Naive thymus-derived CD8-positive, alpha-beta T cell (primary cell): Measurements from ENCODE around the gene ASIC4. TPM values are rescaled to one million over a fixed set of nuclear protein-coding genes. Genes with fewer than 3 reads are reported as not detected.

ENCODE experiments used
- ATAC-seq, 2 donors: fragments of 150-1000 bp; cut with Tn5 transposase in 1 of 2; sonication (Bioruptor Pico), chemical (Tn5 transposase) in 1 of 2; 1 replicate in 1 of 2; 2 replicates in 1 of 2; pipeline ENCODE4 v1.10.0; 2021; ENCODE audit warnings: mild to moderate bottlenecking in 2 of 2, moderate library complexity in 2 of 2
- POLR2A ChIA-PET: fragments of 350-600 bp; sonication (Branson Sonifier 250); formaldehyde crosslinking; loops from one replicate; lab custom pipeline; 2021; ENCODE audit warnings: antibody characterized with exemption; lab: Charles Lee
- DNase-seq, 10 donors: peaks; one replicate each; pipeline versions ENCODE4 v3.0.0 to v3.0.0-alpha.2; 2020 to 2022
- H3K27ac Mint-ChIP-seq, 10 donors: one replicate each; pipeline ENCODE4 v1.8.0; 2020 to 2022; ENCODE audit warnings: mild to moderate bottlenecking in 10 of 10, mixed read lengths in 10 of 10, moderate library complexity in 4 of 10, inconsistent platforms in 1 of 10
- H3K27me3 Mint-ChIP-seq, 5 donors: one replicate each; pipeline ENCODE4 v1.8.0; 2021 to 2022; ENCODE audit warnings: mixed read lengths in 5 of 5
- H3K36me3 Mint-ChIP-seq, 3 donors: one replicate each; pipeline ENCODE4 v1.8.0; 2020 to 2022; ENCODE audit warnings: mixed read lengths in 3 of 3, mild to moderate bottlenecking in 2 of 3, inconsistent platforms in 1 of 3
- H3K4me1 Mint-ChIP-seq, 4 donors: one replicate each; pipeline ENCODE4 v1.8.0; 2021 to 2022; ENCODE audit warnings: mixed read lengths in 4 of 4
- H3K4me3 Mint-ChIP-seq, 10 donors: one replicate each; pipeline ENCODE4 v1.8.0; 2020 to 2022; ENCODE audit warnings: mild to moderate bottlenecking in 10 of 10, mixed read lengths in 10 of 10, moderate library complexity in 6 of 10, inconsistent platforms in 1 of 10
- H3K9me3 Mint-ChIP-seq, 9 donors: one replicate each; pipeline ENCODE4 v1.8.0; 2020 to 2022; ENCODE audit warnings: mixed read lengths in 9 of 9, mild to moderate bottlenecking in 3 of 9, inconsistent platforms in 1 of 9, moderate library complexity in 1 of 9
- polyA plus RNA-seq, 3 donors: library from polyadenylated mRNA; unstranded; fragments of 300-500 nt; fragmentation: Illumina TruSeq; gene quantifications; one replicate each; pipeline ENCODE4 v1.2.3, GENCODE V29; 2021
- total RNA-seq, 8 experiments: library from RNA in 2 of 8; stranded (reverse) in 2 of 8; gene quantifications; one replicate each; pipeline ENCODE4 v1.2.3 and lab custom pipeline; 2021 to 2026

Gene ASIC4
- total and polyA plus RNA-seq, 5 experiments from 2014 or later = 0.21 to 0.30 TPM; not detected in 3

GRCh38 chr2:219523031-219523671 is 8.9 kb downstream of the ASIC4 start:
- peaks cover 13 to 21% (median 17%) of the 10 kb centered on the region in 4 donors for H3K4me1 Mint-ChIP-seq
- peaks cover 52 to 97% (median 69%) of the 10 kb centered on the region in 5 donors for H3K27me3 Mint-ChIP-seq
- peaks cover 0 to 2% (median 0%) of the 10 kb centered on the region in 9 donors for H3K9me3 Mint-ChIP-seq
- POLR2A ChIA-PET = no interaction called here
- peak overlapping the region in 2 of 10 donors; percentile 37 to 58 for H3K27ac Mint-ChIP-seq
- peaks cover 0 to 5% (median 0%) of the 10 kb centered on the region in 3 donors for H3K36me3 Mint-ChIP-seq
- ATAC-seq (peak in 1 of 2 donors; percentile 63), DNase-seq (no peak)
- peak overlapping the region in 9 of 10 donors; percentile 24 to 66 (median 57) for H3K4me3 Mint-ChIP-seq

DNA sequence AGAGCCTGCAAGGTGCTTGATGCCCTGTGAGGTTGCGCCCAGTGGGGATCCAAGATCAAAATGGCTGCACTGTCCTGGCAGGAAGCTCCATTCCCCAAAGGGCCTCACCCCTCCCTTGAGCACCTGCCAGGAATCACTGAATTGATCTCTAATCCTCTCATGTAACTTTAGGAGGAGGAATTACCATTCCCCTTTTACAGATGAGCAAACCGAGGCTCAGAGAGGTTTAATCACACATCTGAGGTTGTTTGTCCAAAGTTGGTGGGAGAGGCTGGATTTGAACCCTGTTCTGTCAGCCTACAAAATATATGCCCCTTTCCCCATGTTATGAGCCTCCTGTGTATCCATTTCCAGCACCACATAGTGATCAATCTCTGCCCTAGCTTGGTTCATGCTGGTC is 10.5 kb downstream of the ASIC4 start:
- no peak overlapping the region for H3K27ac Mint-ChIP-seq
- ATAC-seq (no peak), DNase-seq (no peak)
- peaks cover 0 to 2% (median 0%) of the 10 kb centered on the region in 9 donors for H3K9me3 Mint-ChIP-seq
- peaks cover 53 to 97% (median 71%) of the 10 kb centered on the region in 5 donors for H3K27me3 Mint-ChIP-seq
- no peak overlapping the region for H3K4me3 Mint-ChIP-seq
- H3K36me3 Mint-ChIP-seq = peaks cover 0 to 5% (median 0%) of the 10 kb centered on the region in 3 donors
- H3K4me1 Mint-ChIP-seq = peaks cover 13 to 22% (median 17%) of the 10 kb centered on the region in 4 donors
- POLR2A ChIA-PET = interaction anchor here (0.6 kb wide), 1 partner anchor 78 kb away, joined by 3 read pairs; no protein-coding TSS in a partner anchor

- POLR2A ChIA-PET = no interaction called here
- Mint-ChIP-seq H3K4me3 (no peak overlapping the region), H3K4me1 (peaks cover 13 to 29% (median 20%) of the 10 kb centered on the region in 4 donors), H3K27ac (no peak overlapping the region), H3K27me3 (peaks cover 55 to 97% (median 73%) of the 10 kb centered on the region in 5 donors), H3K36me3 (peaks cover 0 to 5% (median 0%) of the 10 kb centered on the region in 3 donors), H3K9me3 (peaks cover 0 to 2% (median 0%) of the 10 kb centered on the region in 9 donors)
- ATAC-seq = no peak
- DNase-seq = no peak
Measured at GRCh38 chr2:219525533-219526232, 11.4 kb downstream of the ASIC4 start.

GRCh38 chr2:219526320-219527075 is 12.2 kb downstream of the ASIC4 start:
- Mint-ChIP-seq H3K27me3 (peaks cover 59 to 97% (median 76%) of the 10 kb centered on the region in 5 donors), H3K36me3 (peaks cover 0 to 5% (median 0%) of the 10 kb centered on the region in 3 donors), H3K9me3 (peaks cover 0 to 2% (median 0%) of the 10 kb centered on the region in 9 donors), H3K27ac (no peak overlapping the region), H3K4me1 (peaks cover 13 to 24% (median 16%) of the 10 kb centered on the region in 4 donors), H3K4me3 (no peak overlapping the region)
- DNase-seq (no peak), ATAC-seq (no peak)
- POLR2A ChIA-PET = no interaction called here

DNA sequence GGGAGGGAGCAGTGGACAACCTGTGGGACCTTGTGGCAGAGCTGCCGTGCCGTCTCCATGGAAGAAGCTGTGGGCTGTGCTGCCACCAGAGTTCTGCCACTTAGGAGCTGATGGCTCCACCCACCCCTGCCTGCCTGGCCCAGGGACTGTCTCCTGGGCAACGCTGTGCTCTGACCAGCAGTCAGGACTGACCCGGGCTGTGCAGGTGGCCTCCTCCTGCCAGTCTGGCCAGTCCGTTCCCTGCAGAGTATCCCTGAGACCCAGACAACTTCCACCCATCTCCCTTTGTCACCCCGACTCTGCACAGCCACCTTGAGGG is 12.8 kb downstream of the ASIC4 start:
- Mint-ChIP-seq H3K36me3 (peaks cover 0 to 3% (median 0%) of the 10 kb centered on the region in 3 donors), H3K9me3 (no peaks in the 10 kb centered on the region), H3K4me3 (no peak overlapping the region), H3K27ac (no peak overlapping the region), H3K4me1 (peaks cover 8 to 19% (median 11%) of the 10 kb centered on the region in 4 donors), H3K27me3 (peaks cover 54 to 95% (median 74%) of the 10 kb centered on the region in 5 donors)
- POLR2A ChIA-PET = no interaction called here
- ATAC-seq (no peak), DNase-seq (no peak)

DNA sequence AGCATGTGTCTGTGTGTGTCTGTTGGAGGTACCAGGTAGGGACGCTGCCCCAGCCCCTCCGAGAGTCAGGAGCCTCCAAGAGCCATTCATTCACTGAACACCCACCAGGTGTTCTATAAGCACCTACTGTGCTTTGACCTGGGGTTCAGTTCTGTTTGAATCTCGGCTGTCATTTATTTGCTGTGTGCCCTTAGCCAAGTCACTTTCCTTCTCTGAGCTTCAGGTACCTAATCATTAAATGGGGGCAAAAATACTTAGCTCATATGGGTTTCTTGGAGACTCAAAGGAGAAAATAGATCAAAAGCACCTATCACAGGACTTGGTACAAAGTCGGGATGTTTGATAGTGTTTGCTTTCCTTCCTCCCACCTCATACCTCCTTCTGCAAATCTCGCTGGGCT is 13.2 kb downstream of the ASIC4 start:
- ATAC-seq (no peak), DNase-seq (no peak)
- H3K27ac Mint-ChIP-seq = no peak overlapping the region
- H3K4me1 Mint-ChIP-seq = peaks cover 7 to 16% (median 10%) of the 10 kb centered on the region in 4 donors
- peaks cover 54 to 95% (median 72%) of the 10 kb centered on the region in 5 donors for H3K27me3 Mint-ChIP-seq
- POLR2A ChIA-PET = no interaction called here
- H3K36me3 Mint-ChIP-seq = peaks cover 0 to 3% (median 0%) of the 10 kb centered on the region in 3 donors
- no peak overlapping the region for H3K4me3 Mint-ChIP-seq
- no peaks in the 10 kb centered on the region for H3K9me3 Mint-ChIP-seq

GRCh38 chr2:219530048-219530963 is 16.0 kb downstream of the ASIC4 start:
- ATAC-seq (peak; percentile 96 to 99), DNase-seq (peak; percentile 70 to 90 (median 84))
- POLR2A ChIA-PET = no interaction called here
- Mint-ChIP-seq H3K36me3 (peaks cover 0 to 3% (median 0%) of the 10 kb centered on the region in 3 donors), H3K4me3 (no peak overlapping the region), H3K9me3 (no peaks in the 10 kb centered on the region), H3K4me1 (peaks cover 0 to 8% (median 5%) of the 10 kb centered on the region in 4 donors), H3K27ac (peak overlapping the region in 1 of 10 donors; percentile 50), H3K27me3 (peaks cover 44 to 83% (median 58%) of the 10 kb centered on the region in 5 donors)

DNA sequence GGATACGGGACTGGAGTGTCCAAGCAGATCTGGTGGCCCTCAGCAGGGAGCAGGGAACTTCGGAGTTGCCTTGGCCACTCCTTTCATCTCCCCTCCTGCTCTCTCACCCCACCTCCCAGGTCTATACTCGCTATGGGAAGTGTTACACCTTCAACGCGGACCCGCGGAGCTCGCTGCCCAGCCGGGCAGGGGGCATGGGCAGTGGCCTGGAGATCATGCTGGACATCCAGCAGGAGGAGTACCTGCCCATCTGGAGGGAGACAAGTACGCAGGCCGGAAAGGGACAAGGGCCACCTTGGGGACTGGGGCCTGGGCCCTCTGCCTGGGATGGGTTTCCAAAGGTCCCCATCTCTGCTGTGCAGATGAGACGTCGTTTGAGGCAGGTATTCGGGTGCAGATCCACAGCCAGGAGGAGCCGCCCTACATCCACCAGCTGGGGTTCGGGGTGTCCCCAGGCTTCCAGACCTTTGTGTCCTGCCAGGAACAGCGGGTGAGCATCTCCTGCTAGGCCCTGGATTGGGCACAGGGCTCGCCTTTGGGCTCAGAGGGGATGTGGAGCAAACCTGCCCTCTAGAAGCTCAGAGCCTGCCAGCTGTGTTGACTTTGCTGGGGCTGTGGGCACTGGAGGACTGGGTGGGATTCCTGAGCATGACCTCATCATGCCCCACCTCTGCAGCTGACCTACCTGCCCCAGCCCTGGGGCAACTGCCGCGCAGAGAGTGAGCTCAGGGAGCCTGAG is 17.5 kb downstream of the ASIC4 start:
- Mint-ChIP-seq H3K27me3 (peaks cover 33 to 74% (median 45%) of the 10 kb centered on the region in 5 donors), H3K4me3 (no peak overlapping the region), H3K27ac (no peak overlapping the region), H3K9me3 (no peaks in the 10 kb centered on the region), H3K4me1 (peaks cover 0 to 8% (median 5%) of the 10 kb centered on the region in 4 donors), H3K36me3 (no peaks in the 10 kb centered on the region)
- DNase-seq (no peak), ATAC-seq (no peak)
- POLR2A ChIA-PET = no interaction called here

DNA sequence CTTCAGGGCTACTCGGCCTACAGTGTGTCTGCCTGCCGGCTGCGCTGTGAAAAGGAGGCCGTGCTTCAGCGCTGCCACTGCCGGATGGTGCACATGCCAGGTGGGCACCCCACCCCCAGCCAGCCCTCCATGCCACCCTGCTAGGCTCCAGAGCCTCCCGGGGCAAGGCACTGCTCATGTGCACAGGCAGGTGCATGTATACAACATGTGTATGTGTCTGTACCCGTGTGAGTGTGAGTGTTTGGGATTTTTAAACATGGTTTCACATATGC is 18.0 kb downstream of the ASIC4 start:
- Mint-ChIP-seq H3K27ac (peak overlapping the region in 1 of 10 donors; percentile 12), H3K27me3 (peaks cover 30 to 69% (median 40%) of the 10 kb centered on the region in 5 donors), H3K4me3 (no peak overlapping the region), H3K9me3 (no peaks in the 10 kb centered on the region), H3K4me1 (peaks cover 0 to 8% (median 5%) of the 10 kb centered on the region in 4 donors), H3K36me3 (no peaks in the 10 kb centered on the region)
- POLR2A ChIA-PET = no interaction called here
- no peak for DNase-seq
- ATAC-seq = no peak

GRCh38 chr2:219533930-219534661 is 19.8 kb downstream of the ASIC4 start:
- POLR2A ChIA-PET = no interaction called here
- H3K36me3 Mint-ChIP-seq = no peaks in the 10 kb centered on the region
- H3K4me1 Mint-ChIP-seq = peaks cover 0 to 8% (median 5%) of the 10 kb centered on the region in 4 donors
- no peaks in the 10 kb centered on the region for H3K9me3 Mint-ChIP-seq
- peaks cover 21 to 51% (median 28%) of the 10 kb centered on the region in 5 donors for H3K27me3 Mint-ChIP-seq
- no peak overlapping the region for H3K27ac Mint-ChIP-seq
- DNase-seq (no peak), ATAC-seq (no peak)
- no peak overlapping the region for H3K4me3 Mint-ChIP-seq

GRCh38 chr2:219536425-219536824 is 22.1 kb downstream of the ASIC4 start:
- peaks cover 0 to 4% (median 2%) of the 10 kb centered on the region in 4 donors for H3K4me1 Mint-ChIP-seq
- ATAC-seq = no peak
- H3K4me3 Mint-ChIP-seq = no peak overlapping the region
- no peaks in the 10 kb centered on the region for H3K36me3 Mint-ChIP-seq
- no peak overlapping the region for H3K27ac Mint-ChIP-seq
- no peaks in the 10 kb centered on the region for H3K9me3 Mint-ChIP-seq
- H3K27me3 Mint-ChIP-seq = peaks cover 5 to 28% (median 8%) of the 10 kb centered on the region in 5 donors
- POLR2A ChIA-PET = no interaction called here
- DNase-seq = no peak
